GM21423 (cell line): ENCODE data around the gene MYH9.
"Not testable (repeated sequence)": the region's sequence is repeated elsewhere in the genome, so short reads cannot be mapped to it uniquely, and the experiment has no call there.

ENCODE experiments used
- ATAC-seq: cut with Tn5 transposase; IDR thresholded peaks from one replicate; pipeline ENCODE4 v1.9.1; 2021; ENCODE audit warnings: mild to moderate bottlenecking, moderate library complexity; ENCODE audit not compliant: unreplicated experiment

The MYH9 gene

DNA sequence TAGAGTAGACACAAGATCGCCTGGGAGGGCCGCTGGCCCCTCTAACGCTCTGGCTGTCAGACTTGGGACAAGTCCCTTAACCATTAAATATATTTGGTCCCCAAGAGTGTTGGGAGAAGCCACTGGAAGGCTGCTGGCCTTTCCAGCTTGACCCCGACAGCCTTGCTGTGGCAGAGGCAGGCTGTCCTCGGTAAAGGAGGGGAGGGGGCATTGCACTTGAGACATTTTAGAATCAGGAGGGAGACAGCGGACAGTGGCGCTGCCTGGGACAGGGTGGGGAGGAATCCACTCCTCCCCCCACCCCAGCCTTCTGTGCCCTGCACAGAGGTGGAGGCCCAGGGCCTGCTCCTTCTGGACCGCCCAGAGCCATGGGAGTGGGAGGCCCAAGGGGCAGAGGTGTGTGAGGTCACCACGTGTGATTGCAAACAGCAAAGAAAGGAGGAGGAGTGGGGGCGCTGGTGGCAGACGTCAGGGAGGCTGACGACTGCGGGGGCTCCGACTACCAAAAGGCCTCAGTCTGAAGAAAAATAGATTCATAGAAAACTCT is 105.9 kb downstream of the MYH9 start:
- ATAC-seq, result no peak

DNA sequence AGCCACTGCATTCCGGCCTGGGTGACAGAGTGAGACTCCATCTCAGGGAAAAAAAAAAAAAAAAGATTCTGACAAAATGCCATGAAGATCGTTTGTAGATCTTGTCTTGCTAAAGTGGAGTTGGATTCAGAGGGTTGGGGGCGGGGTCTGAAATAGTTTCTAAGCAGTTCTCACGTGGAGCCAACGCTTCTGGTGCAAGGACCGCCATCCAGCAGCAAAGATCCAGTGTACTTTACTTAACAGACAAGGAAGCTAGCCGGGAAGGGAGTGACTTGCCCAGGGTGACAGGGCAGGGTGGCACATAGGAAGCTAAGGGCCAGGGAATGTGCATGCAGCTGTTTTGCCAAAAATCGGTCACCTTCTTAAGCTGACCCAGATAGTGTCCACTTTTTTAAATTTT is 107.4 kb downstream of the MYH9 start:
- ATAC-seq, result no peak

DNA sequence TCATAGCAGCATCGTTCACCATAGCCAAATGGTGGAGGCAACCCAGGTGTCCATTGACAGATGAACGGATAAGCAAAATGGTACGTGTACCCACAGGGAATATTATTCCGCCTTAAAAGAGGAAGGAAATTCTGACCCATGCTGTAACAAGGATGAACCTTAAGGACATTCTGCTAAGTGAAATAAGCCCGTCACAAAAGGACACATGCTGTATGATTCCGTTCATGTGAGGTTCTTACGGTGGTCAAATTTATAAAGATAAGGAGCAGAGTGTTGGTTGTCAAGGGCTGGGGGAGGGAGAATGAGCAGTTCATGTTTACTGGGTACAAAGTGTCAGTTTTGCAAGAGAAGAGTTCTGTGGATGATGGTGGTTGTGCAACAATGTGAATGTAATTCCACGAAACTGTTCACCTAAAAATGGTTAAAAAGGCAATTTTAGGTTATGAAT is 108.5 kb downstream of the MYH9 start:
- ATAC-seq, result no peak

DNA sequence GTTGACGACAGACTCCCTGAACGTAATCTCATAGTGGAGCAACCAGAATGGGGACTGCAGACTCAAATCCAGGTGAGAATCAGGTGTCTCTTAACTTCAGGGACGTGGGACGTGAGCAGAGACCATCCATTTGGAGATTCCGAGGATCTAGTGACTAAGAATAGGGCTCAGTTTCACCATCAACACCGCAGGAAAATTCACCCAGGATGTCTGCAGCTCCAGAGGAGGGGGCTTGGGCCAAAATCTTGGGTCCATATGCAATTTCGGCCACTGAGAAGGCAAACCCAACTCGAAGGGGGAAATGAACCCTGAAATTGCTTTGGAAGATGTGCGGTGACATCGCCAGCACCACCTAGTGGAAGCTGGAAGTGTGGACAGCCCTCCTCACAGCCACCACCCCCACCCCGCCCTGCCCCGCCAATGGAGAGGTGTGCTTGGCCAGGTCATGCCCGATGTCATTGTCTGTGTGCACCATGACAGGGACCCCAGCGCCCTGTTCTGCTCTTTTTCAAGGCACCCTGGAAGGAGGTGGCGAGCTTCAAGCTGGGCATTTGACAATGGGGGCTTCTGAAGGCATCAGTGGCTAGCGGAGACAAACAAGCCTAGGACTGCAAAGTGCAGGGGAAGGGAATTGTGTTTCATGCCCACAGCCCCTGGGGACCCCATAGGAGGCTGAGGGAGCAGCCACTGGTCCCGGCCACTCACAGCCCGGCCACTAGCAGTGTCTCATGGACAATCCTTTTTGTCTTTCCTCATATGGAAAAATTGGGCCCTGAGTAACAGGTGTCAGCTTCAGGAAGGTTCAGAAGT is 110.1 kb downstream of the MYH9 start:
- no peak for ATAC-seq

DNA sequence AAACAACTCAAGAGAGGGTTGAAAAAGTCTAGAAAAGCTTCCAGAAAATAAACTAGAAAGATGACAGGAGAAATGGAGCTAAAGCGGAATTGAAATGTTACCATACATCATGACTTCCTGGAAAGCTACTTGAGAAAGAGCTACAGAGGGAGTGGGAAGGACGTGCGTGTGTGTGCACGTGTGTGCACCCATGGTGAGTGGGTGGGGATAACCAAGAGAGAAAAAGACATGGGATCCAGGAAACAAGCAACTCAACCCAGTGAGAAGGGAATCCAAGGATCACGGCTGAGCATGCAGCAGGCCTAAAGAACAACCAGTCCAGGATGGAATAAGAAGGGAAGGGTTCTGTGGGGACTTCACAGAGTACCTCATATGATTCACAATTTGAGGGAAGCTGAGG is 113.2 kb downstream of the MYH9 start:
- no peak for ATAC-seq

DNA sequence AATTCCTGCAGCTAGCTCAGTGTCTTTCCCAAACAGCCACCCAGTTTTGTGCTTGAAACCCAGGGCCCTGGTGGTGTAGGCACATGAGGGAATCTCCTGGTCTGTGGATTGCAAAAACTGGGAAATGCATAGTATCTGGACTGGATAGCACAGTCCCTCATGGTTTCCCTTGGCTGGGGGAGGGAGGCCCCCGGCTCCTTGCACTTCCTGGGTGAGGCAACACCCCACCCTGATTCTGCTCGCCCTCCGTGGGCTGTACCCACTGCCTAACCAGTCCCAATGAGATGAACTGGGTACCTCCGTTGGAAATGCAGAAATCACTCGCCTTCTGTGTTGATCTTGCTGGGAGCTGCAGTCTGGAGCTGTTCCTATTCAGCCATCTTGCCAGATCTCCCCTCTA is 115.8 kb downstream of the MYH9 start:
- ATAC-seq, result not testable (repeated sequence)

DNA sequence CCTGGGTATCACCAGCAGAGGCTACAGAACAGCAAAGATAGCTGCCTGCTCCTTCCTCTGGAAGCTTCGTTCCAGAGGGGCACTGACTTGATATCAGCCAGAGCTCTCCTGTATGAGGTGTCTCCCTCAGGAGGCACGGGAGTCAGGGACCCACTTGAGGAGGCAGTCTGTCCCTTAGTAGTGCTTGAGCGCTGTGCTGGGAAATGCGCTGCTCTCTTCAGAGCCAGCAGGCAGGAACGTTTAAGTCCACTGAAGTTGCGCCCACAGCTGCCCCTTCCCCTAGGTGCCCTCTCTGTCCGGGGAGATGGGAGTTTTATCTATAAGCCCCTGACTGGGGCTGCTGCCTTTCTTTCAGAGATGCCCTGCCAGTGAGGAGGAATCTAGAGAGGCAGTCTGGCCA is 116.5 kb downstream of the MYH9 start:
- not testable (repeated sequence) for ATAC-seq

DNA sequence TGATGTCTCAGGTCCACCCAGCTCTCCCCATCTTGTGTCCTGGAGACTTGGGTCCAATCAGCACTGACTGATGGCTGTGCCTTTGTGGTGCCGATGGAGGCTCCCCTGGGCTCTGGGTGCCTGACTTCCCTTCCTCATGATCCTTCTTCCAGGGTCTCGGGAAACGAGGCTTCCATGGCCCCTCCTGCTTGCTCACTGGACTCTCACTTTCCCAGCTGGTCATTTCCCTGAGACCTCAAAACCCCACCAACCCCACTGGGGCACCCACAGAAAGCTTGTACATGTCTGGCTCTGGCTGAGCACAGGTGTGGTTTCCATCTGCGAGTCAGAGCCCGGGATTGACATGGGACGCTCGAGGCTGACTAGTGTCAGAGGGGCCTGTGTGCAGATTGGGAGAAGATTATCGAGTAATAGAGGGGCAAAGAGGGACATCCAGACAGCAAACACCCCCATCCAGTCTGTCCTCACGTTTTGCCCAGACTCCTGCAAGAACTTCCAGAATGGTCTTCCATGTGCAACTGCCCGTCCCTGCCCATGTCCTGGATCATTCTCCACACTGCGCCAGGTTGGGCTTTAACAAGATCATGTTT is 119.8 kb downstream of the MYH9 start:
- ATAC-seq, result no peak

DNA sequence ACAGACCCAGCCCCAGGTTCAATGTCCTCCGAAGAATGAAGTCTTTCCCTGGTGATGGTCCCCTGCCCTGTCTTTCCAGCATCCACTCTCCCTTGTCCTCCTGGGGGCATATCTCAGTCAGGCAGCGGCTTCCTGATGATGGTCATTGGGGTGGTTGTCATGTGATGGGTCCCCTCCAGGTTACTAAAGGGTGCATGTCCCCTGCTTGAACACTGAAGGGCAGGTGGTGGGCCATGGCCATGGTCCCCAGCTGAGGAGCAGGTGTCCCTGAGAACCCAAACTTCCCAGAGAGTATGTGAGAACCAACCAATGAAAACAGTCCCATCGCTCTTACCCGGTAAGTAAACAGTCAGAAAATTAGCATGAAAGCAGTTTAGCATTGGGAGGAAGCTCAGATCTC is 120.7 kb downstream of the MYH9 start:
- ATAC-seq, result no peak

DNA sequence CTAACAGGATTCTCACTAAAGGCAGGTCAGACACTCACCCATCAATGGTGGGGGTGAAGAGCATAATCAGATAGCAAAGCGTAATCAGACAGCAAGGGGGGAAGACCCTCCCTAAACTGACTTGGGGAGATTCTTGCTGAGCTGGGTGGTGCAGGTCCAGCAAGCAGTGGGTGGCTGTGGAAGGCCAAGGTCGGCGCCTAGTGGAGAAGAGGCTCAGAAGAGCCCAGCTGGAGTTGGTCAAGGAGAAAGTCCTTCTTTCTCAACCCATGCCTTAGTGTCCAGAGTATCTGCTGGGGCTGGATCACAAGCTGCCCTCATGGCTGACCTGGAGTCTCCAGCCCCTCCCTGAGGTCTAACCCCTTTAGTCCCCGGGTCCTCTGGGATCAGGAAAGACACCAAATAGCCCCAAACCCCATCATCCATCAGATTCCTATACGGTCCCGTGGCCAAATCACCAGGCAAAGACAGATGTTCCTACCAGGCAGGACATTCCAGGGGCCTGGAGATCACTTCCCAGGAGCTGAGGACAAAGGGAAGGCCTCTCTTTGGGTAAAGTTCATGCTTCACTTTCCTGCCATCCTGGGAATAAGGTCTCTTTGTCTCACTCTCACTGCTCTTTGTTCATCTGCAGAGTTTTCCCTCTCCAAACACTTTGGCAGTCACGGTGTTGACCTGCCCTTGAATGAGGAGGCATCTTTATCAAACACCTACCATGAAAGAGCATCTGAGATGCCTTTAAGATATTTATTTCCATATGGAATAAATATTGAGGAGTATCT is 123.7 kb downstream of the MYH9 start:
- not testable (repeated sequence) for ATAC-seq

DNA sequence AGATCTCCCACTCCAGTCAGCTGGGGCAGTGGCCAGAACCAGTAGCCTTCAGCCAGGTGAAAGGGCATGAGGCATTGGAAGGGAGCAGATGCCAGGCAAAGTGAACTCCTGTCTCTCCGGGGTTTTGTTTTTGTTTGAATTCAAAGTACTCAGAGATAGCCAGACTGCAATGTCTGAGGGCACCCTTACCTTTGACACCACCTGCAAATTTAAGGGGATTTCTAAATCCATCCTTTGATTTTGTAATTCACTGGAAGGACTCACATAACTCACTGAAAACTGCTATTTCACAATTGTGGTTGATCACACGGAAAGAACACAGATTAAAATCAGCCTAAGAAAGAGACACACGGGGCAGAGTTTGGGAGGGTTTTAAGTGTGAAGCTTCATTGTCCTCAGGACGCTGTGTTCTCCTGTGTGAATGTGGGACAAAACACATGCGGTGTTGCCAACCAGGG is 124.5 kb downstream of the MYH9 start:
- ATAC-seq, result not testable (repeated sequence)

DNA sequence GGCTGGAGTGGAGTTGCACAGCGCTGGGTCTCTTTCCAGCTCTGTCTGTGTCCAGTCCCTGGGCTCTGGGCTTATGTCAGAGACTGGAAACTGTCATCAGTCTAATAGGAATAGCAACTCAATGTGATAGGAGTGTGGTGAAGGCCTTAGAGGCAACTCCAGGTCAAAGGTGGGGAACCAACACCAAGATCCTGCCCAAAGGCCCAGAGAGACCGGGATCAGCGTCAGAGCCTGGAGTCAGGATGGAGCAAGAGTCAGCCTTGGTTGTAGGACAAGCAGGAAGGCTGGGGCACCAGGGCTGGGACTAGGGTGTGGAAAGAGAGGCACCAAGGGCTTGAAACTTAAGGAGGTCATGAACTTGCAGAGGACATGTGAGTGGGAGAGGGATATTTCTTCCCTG is 125.5 kb downstream of the MYH9 start:
- not testable (repeated sequence) for ATAC-seq

DNA sequence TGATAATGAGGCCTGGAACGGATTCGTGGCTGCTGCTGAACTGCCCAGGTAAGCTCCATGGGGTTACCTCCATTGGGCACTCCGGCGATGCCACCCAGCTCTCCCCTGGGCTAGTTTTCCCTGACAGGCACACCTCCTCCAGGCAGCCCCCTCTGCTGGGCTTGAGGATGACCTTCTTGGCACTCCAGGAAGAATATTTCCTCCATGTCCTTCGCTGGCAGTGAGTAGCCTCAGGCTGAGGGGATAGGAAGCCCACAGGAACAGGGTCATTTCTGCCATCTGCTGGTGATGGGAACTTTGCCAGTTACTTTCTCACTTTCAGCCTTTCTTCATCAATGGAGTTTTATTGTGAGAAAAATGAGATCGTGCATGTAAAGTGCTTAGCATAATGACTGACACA is 126.1 kb downstream of the MYH9 start:
- not testable (repeated sequence) for ATAC-seq

DNA sequence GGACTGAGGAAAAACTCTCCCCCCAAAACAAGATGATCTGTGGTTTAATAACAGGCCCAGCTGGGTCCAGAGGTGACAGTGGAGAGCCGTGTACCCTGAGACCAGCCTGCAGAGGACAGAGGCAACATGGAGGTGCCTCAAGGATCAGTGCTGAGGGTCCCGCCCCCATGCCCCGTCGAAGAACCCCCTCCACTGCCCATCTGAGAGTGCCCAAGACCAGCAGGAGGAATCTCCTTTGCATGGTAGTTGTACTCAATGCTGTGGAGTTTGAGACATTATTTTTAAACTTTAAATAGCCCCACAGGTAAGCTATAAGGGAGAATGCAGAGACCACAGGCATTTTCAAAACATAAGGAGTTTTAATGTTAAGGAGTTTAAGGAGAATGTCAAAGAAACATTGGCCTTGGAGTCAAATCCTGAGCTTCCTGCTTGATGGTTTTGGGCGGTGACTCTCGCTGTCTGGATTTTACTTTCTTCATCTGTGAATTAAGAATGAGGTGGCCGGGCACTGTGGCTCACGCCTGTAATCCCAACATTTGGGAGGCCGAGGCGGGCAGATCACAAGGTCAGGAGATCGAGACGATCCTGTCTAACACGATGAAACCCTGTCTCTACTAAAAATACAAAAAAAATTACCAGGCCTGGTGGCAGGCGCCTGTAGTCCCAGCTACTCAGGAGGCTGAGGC is 128.0 kb downstream of the MYH9 start:
- ATAC-seq, result no peak

DNA sequence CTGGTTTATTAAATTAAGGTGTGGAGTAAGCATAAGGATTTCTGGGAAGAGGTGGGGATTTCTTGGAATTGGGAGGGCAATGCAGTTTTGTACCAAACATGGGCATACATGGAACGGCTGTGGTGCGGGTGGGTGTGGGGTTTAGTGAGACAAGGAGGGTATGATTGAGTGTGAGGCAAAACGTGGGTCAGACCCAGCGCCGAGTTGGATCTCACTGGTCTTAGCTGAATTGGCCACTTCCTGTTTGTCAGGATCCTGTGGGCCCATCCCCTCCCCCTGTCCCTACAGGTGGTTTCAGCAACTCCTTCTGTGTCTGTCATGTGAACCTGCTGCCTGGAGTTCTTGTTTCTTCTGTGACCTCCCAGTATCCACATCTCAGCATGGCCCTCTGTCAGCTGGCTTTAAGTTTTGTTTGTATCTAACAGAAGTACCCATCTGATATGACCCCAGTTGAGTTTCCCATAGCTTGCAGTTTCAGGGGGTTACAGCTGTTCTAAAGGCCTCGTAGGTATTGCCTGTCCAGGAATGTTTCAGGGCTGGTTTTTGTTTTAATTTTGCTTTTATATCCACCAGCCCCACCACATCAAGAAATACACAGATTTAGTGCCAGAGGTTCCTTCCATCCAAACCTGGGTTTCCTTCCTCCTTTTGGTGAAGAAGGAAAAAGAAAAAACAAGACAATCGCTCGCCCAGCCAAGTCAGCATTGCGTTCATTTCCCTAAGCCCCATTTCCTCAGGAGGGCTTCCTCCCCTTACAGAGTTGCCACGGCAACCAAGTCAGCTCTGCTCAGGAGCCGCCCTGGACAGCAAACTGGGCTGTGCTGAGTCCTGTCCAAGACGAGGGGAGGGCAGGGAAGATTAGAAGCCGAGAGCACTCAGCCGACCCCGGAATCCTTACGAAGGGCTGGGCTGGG is 128.8 kb downstream of the MYH9 start:
- peak; percentile 47 for ATAC-seq

DNA sequence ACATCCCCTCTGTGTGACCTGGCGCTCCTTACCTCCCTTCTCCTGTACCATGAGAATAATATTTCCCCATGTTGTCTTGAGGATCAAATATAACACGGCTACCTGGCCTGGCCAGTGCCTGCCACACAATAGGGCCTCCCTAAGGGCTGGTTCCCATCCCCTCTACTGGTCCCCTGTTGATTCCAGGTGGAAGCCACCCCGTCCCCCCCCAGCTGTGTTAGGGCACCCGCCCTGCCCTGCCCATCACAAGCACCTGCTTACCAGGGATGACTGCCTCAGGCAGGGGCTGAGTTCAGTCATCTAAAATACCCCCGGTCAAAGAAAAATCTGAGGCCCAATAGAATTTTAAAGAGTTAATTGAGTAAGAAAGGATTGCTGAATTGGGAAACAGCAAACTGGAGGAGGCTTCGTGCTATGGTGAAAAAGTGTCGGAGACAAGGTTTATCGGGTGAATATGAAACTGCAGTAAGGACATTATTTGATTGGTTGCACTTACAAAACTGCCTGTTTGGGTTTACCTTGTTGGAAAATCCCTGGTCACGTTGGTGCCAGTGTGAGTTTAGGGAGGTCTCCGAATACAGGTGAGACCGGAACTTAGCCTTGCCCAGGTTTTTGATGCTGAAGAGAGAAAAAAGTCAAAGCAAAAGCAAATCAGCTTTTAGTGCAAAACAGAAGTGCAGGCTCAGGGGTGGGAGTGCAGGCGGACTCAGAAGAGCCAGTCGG is 129.7 kb downstream of the MYH9 start:
- no peak for ATAC-seq

DNA sequence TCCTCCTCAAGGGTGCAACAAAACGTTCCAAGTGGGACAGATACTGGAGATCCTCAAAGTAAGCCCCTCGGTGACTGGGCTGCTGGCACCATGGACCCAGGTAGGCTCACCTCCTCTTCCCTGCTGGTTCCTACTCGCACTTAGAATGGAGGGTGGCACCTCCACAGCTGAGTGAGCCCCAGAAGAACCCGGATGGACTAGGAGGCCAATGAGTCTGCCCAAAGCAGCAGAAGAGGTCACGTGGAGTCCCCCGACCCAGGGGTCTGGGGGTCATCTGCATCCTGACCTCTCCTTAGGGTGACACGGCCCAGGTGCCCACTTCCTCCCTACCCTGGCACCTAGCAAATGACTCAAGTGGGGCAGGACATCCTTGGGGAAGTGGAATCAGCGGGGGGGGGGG is 130.5 kb downstream of the MYH9 start:
- ATAC-seq, result no peak

DNA sequence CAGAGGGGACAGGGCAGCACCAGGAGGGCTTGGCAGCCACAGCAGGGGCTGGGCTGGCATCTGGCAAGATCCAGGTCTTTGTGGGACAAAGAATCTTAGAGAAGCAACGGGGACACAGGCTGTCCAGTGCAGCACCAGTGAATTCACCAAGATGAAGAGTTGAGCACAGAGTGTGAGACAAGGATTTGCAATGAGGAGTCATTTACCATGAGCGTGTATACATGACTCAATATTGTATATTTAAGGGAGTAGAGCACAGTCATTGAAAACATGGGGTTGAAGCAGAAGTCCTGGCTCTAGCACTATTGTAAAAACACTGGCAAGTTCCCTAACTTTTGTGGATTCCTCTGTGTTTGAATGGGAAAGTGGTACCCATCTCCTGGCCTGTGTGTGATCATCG is 131.3 kb downstream of the MYH9 start:
- no peak for ATAC-seq

DNA sequence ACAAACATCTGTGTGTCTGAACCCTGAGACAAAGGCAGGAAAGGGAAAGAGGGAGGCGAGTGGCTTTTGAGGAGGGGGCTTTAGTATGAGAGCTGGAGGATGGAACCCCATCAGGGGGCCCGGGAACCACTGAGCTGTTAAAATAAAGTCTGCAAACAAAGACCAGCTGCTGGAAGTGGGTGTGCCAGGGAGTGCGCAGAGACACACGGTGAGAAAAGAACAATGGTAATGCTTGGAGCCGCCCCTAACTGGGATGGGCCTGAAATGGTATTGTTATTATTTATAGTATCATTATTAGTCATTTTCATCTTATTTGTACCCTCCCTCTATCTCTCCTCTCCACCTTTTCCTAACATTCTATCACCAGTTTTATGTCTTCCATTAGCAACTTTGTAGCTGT is 132.2 kb downstream of the MYH9 start:
- not testable (repeated sequence) for ATAC-seq
